GM12892 (cell line): ENCODE data around the gene DYNC1I1.

Source experiments
- POLR2A ChIP-seq: IDR thresholded peaks from 2 replicates; pipeline ENCODE4 v1.6.1; 2011; ENCODE audit warnings: low read depth, low read length, control low read depth
- POLR2AphosphoS5 ChIP-seq: IDR thresholded peaks from 2 replicates; pipeline ENCODE4 v1.6.1; 2011; ENCODE audit warnings: low read depth, low read length, control low read depth
- TAF1 ChIP-seq: IDR thresholded peaks from 2 replicates; pipeline ENCODE4 v1.6.1; 2011; ENCODE audit warnings: low read depth, mild to moderate bottlenecking, control low read depth, low read length, borderline replicate concordance

DNA sequence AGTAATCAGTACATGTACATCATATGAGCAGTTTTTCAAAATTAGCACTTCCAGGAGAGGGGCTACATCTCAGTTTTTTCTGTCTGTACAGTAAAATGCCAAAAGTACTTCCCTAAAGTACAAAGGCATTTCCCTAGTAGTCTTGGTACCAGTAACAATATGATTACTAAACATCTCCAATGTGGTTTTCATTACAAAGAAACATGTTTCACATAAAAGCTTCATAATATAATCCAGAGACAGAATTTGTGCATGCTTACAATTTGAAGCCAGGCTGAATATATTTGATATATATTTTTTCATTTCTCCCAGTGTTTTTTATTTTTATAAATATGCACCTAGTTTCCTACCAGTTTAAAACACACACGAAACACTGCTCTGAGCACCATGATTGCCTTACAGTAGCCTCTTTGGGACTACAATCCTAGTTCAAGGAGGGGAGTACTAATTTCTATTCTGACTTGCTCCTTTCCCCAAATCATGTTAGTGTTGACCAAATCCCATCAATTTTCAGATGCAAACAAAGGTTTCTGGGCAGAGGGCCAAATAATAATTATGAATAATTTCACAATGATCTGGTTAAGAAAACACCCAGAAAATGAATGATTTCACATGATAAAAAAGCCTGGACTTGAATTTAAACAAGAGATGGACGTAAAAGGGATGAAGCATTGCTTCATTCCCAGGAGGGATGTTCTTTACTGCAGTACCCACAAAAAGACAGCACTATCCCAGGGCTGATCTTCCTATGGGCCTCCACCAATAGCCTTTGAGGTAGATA is 348.3 kb downstream of the DYNC1I1 start:
- TF ChIP-seq POLR2AphosphoS5 (no peak), POLR2A (no peak), TAF1 (no peak)
